ENCODE measurements around the gene CSRNP2. TPM values are rescaled to one million over a fixed set of nuclear protein-coding genes. Genes with fewer than 3 reads are reported as not detected.

The CSRNP2 gene
- total and polyA plus RNA-seq, 2 of the 13 experiments (the other 11 are each of a cell fraction or from before 2014, with no cell fraction given) = 4.8 to 7.3 TPM

GRCh38 chr12:51083126-51083833, at the start of gene CSRNP2 (continued):
- TF ChIP-seq RERE (CRISPR knock-in tag; IDR thresholded peaks at IDR 0.05; ENCODE audit: low read depth) (no peak), POLR2G (IDR thresholded peaks at IDR 0.05; ENCODE audit: low read depth, low read length) (peak; percentile 99), HOMEZ (CRISPR knock-in tag; IDR thresholded peaks at IDR 0.05; ENCODE audit: low read depth) (peak; percentile 55; the same call in 1 of the 2 replicates), SRF (IDR thresholded peaks at IDR 0.05; ENCODE audit: low read depth, low read length) (no peak), RFX5 (IDR thresholded peaks at IDR 0.05; ENCODE audit: low read depth, low read length) (no peak), ETV6 (CRISPR knock-in tag; conservative IDR thresholded peaks at IDR 0.05) (peak; percentile 75; the same call in 1 of the 2 replicates), ISL2 (CRISPR knock-in tag; IDR thresholded peaks at IDR 0.05) (peak; percentile 26; the same call in 1 of the 2 replicates), IKZF4 (CRISPR knock-in tag; IDR thresholded peaks at IDR 0.05; ENCODE audit: borderline replicate concordance, low read depth, not compliant biosample characterization) (no peak), ZBTB14 (CRISPR knock-in tag; IDR thresholded peaks at IDR 0.05) (peak; percentile 22; the same call in 1 of the 2 replicates), ZNF414 (CRISPR knock-in tag; IDR thresholded peaks at IDR 0.05) (no peak), ZNF720 (CRISPR knock-in tag; IDR thresholded peaks at IDR 0.05) (no peak), MIER3 (CRISPR knock-in tag; IDR thresholded peaks at IDR 0.05; ENCODE audit: borderline replicate concordance) (no peak), BCLAF1 (IDR thresholded peaks at IDR 0.05) (no peak), ZNF781 (CRISPR knock-in tag; IDR thresholded peaks at IDR 0.05; ENCODE audit: borderline replicate concordance, not compliant biosample characterization) (peak; percentile 69), ZBTB3 (CRISPR knock-in tag; IDR thresholded peaks at IDR 0.05; ENCODE audit: borderline replicate concordance, low read depth) (no peak), GTF2F1 (IDR thresholded peaks at IDR 0.05; ENCODE audit: low read length) (peak; percentile 91)

Data from HepG2 (cell line).